ENCODE measurements around the gene MEI1. TPM values are rescaled to one million over a fixed set of nuclear protein-coding genes. Genes with fewer than 3 reads are reported as not detected.

MEI1 gene
- total RNA-seq, 2 donors from 2014 or later, result not detected

- peak in 1 of 4 donors; percentile 10 for DNase-seq
- intact Hi-C loops (cut with DNase I), result no loop called here
- TF ChIP-seq CTCF (IDR thresholded peaks at IDR 0.05) (no peak), POLR2A (IDR thresholded peaks at IDR 0.05) (no peak)
- Histone ChIP-seq H3K27ac (no peak overlapping the region), H3K36me3 (replicated peaks in 1 of 2; ENCODE audit: insufficient read depth in 1 of 2, low read depth in 2 of 2) (no peaks in the 10 kb centered on the region), H3K4me1 (no peaks in the 10 kb centered on the region), H3K9me3 (no peaks in the 10 kb centered on the region), H3K27me3 (no peaks in the 10 kb centered on the region), H3K4me3 (no peak overlapping the region)
- ATAC-seq, result no peak
- 40 to 59% methylated on average over 2 of the region's 2 CpGs for WGBS, 2 donors
These were observed 69.1 kb downstream of the MEI1 start for GRCh38 chr22:41768430-41768829.

- H3K9me3 ChIP-seq, result no peaks in the 10 kb centered on the region
- intact Hi-C loops (cut with DNase I), result no loop called here
- H3K4me1 ChIP-seq, result no peaks in the 10 kb centered on the region
- no peaks in the 10 kb centered on the region for H3K27me3 ChIP-seq
- no peak overlapping the region for H3K4me3 ChIP-seq
- TF ChIP-seq CTCF (IDR thresholded peaks at IDR 0.05), result no peak
- no peak for TF ChIP-seq POLR2A (IDR thresholded peaks at IDR 0.05)
- 73 to 77% methylated on average over 5 of the region's 5 CpGs for WGBS, 2 donors
- no peak for DNase-seq
- no peaks in the 10 kb centered on the region for H3K36me3 ChIP-seq (replicated peaks in 1 of 2; ENCODE audit: insufficient read depth in 1 of 2, low read depth in 2 of 2)
- H3K27ac ChIP-seq, result no peak overlapping the region
- no peak for ATAC-seq
These were observed 71.6 kb downstream of the MEI1 start for GRCh38 chr22:41770715-41771468.

- ATAC-seq (no peak), DNase-seq (no peak)
- Histone ChIP-seq H3K27ac (no peak overlapping the region), H3K4me3 (no peak overlapping the region), H3K36me3 (replicated peaks in 1 of 2; ENCODE audit: insufficient read depth in 1 of 2, low read depth in 2 of 2) (no peaks in the 10 kb centered on the region), H3K27me3 (no peaks in the 10 kb centered on the region), H3K4me1 (no peaks in the 10 kb centered on the region), H3K9me3 (no peaks in the 10 kb centered on the region)
- 87 to 88% methylated on average over 4 of the region's 4 CpGs for WGBS, 2 donors
- intact Hi-C loops (cut with DNase I), result no loop called here
- no peak for TF ChIP-seq CTCF (IDR thresholded peaks at IDR 0.05)
- TF ChIP-seq POLR2A (IDR thresholded peaks at IDR 0.05), result no peak
These were observed 72.9 kb downstream of the MEI1 start for GRCh38 chr22:41772198-41772597.

GRCh38 chr22:41772645-41773044, 73.3 kb downstream of the MEI1 start:
- Histone ChIP-seq H3K27me3 (no peaks in the 10 kb centered on the region), H3K36me3 (replicated peaks in 1 of 2; ENCODE audit: insufficient read depth in 1 of 2, low read depth in 2 of 2) (no peaks in the 10 kb centered on the region), H3K4me3 (no peak overlapping the region), H3K4me1 (no peaks in the 10 kb centered on the region), H3K9me3 (no peaks in the 10 kb centered on the region), H3K27ac (no peak overlapping the region)
- intact Hi-C loops (cut with DNase I), result no loop called here
- ATAC-seq, result no peak
- no peak for DNase-seq
- no peak for TF ChIP-seq POLR2A (IDR thresholded peaks at IDR 0.05)
- TF ChIP-seq CTCF (IDR thresholded peaks at IDR 0.05), result no peak

- no peak for DNase-seq
- Histone ChIP-seq H3K4me1 (no peaks in the 10 kb centered on the region), H3K27me3 (no peaks in the 10 kb centered on the region), H3K27ac (no peak overlapping the region), H3K4me3 (no peak overlapping the region), H3K9me3 (no peaks in the 10 kb centered on the region), H3K36me3 (replicated peaks in 1 of 2; ENCODE audit: insufficient read depth in 1 of 2, low read depth in 2 of 2) (no peaks in the 10 kb centered on the region)
- intact Hi-C loops (cut with DNase I), result no loop called here
- ATAC-seq, result no peak
- no peak for TF ChIP-seq POLR2A (IDR thresholded peaks at IDR 0.05)
- no peak for TF ChIP-seq CTCF (IDR thresholded peaks at IDR 0.05)
- WGBS, 2 donors, result 80 to 88% methylated on average over 5 of the region's 5 CpGs
These were observed 76.0 kb downstream of the MEI1 start for GRCh38 chr22:41775338-41775737.
